Measurements from ENCODE around the gene SNX33.
"Not testable (repeated sequence)": the region's sequence is repeated elsewhere in the genome, so short reads cannot be mapped to it uniquely, and the experiment has no call there.

Gene SNX33

GRCh38 chr15:75703440-75704262, 55.9 kb downstream of the SNX33 start:
- DNase-seq, result not testable (repeated sequence)

DNA sequence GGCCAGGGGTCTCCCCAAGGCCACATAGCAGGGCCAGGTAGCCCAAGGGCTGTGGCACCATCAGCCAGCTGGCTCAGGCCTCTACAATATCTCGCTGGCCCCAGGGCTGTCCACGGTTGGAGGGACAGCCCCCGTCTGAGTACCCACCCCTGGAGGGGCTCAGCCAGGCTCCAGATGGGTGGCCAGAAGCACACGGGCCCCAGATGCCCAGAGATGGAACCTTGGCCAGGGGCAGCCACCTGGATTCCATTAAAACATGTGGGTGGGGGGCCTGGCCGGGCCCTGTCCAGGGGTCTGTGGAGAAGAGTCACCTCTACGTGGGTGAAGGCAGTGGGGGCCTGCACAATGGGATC, 56.5 kb downstream of the SNX33 start:
- no peak for DNase-seq

GRCh38 chr15:75704618-75705017, 56.9 kb downstream of the SNX33 start:
- no peak for DNase-seq

- not testable (repeated sequence) for DNase-seq
Observed at GRCh38 chr15:75705375-75705774, 57.7 kb downstream of the SNX33 start.

DNA sequence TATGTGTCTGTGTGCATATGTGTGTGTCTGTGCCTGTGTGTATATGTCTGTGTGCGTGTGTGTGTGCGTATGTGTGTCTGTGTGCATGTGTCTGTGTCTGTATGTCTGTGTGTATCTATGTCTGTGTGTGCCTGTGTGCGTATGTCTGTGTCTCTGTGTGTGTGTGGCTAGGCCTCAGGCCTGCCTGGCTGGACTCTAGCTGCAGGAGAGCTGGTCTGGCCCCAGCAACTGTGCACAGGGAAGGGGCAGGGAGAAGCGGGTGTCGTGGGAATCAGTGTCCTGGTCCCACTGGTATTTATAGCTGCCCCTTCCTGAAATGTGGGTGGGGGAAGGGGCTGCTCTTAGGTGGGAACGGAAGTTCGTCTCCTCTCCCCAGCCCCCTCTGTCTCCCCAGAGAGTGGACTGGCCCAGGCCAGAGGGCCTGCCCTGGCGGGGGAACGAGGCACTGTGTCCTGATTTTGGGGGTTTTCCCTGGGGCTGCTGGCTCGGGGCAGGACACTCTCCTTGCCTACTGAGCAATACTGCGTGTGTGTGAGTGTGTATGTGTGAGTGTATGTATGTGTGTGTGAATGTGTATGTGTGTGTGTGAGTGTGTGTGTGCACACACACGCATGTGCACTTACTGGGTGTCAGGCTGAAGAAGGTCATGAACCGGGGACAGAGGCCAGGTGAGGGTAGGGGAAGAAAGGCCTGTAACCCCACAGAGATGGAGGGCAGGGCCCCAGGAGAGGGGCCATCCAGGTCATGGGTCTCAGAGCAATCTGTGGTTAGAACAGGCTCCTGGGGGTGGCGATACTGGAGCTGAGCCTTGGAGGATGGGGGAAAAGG, 58.4 kb downstream of the SNX33 start:
- DNase-seq, result no peak

DNA sequence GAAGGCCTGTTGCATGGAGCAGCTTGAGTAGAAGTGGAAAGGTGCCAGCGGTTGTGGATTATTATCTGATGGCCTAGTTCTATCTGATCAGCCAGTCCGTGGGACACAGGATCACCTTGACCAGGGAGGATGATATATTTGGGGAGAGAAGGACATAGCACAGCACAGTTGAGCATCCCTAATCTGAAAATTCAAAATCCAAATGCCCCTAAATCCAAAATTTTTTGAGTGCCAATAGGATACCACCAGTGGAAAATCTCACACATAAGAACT, 58.9 kb downstream of the SNX33 start:
- DNase-seq, result no peak

DNA sequence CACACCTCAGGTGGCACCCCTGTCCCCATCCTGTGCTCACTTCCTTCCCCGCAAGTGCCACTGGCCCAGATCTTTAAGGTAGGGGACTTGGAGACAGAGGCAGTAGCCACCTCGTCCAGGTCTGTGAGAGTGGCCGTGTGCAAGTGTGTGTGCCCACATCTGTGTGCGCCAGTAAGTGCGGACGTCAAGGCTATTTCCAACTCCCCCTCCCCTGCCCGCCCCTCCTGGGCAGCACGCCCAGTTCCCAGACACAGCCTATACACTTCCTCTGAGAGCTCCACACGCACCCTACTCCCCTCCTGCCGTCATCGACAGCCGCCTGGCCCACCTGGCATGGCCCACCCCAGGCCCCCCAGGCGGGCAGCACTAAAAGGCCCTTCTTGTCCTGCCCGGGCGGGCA, 61.7 kb downstream of the SNX33 start:
- not testable (repeated sequence) for DNase-seq

DNA sequence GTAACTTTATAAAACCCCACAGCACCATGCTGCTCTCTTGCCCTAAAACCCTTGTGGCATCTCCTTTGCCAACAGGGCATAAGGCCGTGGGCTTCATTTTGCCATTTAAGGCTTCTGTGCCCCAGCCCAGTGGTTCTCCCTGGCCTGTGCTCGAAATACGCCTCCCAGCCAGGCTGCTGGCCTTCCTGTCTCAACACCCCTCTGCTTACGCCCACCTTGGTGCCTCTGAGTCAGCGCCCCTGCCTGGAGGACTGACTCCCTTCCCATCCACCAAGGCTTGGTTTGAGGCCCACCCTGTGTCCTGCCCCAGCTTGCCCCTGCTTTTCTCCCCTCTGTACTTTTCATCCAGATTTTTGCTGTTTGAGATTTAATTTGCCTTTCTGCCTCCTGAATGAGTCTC, 63.2 kb downstream of the SNX33 start:
- not testable (repeated sequence) for DNase-seq

DNA sequence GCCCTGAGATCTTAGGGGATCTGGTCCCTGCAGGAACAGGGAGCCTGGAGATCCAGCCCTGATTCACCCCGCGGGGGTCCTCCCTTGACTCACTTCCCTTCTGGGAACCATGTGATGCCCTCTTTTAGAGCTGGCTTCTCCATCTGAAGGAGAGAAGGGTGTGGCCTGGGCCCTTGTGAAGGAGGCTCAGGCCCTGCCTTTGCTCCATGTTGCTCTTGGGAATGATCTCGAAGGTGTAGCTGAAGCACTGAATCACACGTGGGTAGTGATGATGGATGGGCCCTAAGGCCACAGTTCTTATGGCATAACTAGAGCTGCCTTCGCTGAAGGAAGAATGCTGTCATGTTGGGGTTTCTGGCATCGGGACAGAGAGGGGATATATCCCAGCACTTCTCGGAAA, 63.8 kb downstream of the SNX33 start:
- DNase-seq, result not testable (repeated sequence)
